K562 (cell line): ENCODE data around the gene AKT2. TPM values are rescaled to one million over a fixed set of nuclear protein-coding genes. Genes with fewer than 3 reads are reported as not detected.

Source experiments
- ATAC-seq: fragments of 200-7000 bp; cut with Tn5 transposase; 3 replicates; pipeline ENCODE4 v1.9.1; 2020; ENCODE audit warnings: moderate library complexity
- BruUV-seq: library from RNA; stranded (reverse); fragments of 400-500 nt; replicated peaks from 2 replicates; lab custom pipeline; 2021; lab: Mats Ljungman, UMichigan
- CTCF ChIA-PET: fragments of 300-600 bp; formaldehyde crosslinking; extraction: SDS; loops from one replicate; lab custom pipeline; 2021; ENCODE audit warnings: low intra/inter-chr PET ratio; lab: Yijun Ruan, JAX
- POLR2A ChIA-PET: fragments of 300-600, 350-650 bp; sonication (Branson Sonifier 250); formaldehyde crosslinking; extraction: SDS; loops from one replicate; lab custom pipeline; 2021; ENCODE audit warnings: antibody characterized with exemption, inconsistent platforms; lab: Yijun Ruan, JAX
- DNase-seq, 4 experiments: peaks; one replicate each; pipeline versions ENCODE4 v3.0.0 to v3.0.0-alpha.2; 2011 to 2018; ENCODE audit warnings: low spot score in 3 of 4, mixed read lengths in 3 of 4; ENCODE audit errors: extremely low read depth in 1 of 4
- FAIRE-seq: peaks from 2 replicates; lab custom pipeline; 2011; peaks lifted over from hg19 to GRCh38; lab: Jason Lieb, UNC
- H2AFZ ChIP-seq: 2 replicates; pipeline ENCODE4 v1.6.0; 2011; ENCODE audit warnings: low read depth, low read length, control low read depth, inconsistent platforms
- H3K27ac ChIP-seq: fragments of 200-600 bp; 3 replicates; pipeline ENCODE4 v1.8.0; 2011; ENCODE audit warnings: low read depth, mild to moderate bottlenecking, control low read depth, inconsistent platforms, low read length, moderate library complexity, mixed read lengths; ENCODE audit errors: extremely low read depth
- H3K27me3 ChIP-seq, 2 experiments: fragments of 300-600 bp in 1 of 2; 2 replicates in 1 of 2; 3 replicates in 1 of 2; pipeline versions ENCODE4 v1.6.0 to v1.8.0; 2011; ENCODE audit warnings: inconsistent platforms in 2 of 2, low read length in 2 of 2, mild to moderate bottlenecking in 1 of 2, mixed read lengths in 1 of 2, moderate library complexity in 1 of 2; ENCODE audit not compliant: control insufficient read depth in 2 of 2, insufficient read depth in 2 of 2
- H3K36me3 ChIP-seq: fragments of 300-600 bp; 3 replicates; pipeline ENCODE4 v1.8.0; 2011; ENCODE audit warnings: mild to moderate bottlenecking, low read length, inconsistent platforms; ENCODE audit not compliant: control insufficient read depth, insufficient read depth
- H3K4me1 ChIP-seq, 2 experiments: fragments of 200-600 bp in 1 of 2; replicated peaks in 1 of 2; 2 replicates in 1 of 2; 3 replicates in 1 of 2; pipeline versions ENCODE4 v1.5.1 to v1.8.0; 2011; ENCODE audit warnings: inconsistent platforms in 2 of 2, low read length in 2 of 2, mild to moderate bottlenecking in 1 of 2, mixed read lengths in 1 of 2, moderate library complexity in 1 of 2; ENCODE audit not compliant: control insufficient read depth in 2 of 2, insufficient read depth in 2 of 2
- H3K4me2 ChIP-seq: 2 replicates; pipeline ENCODE4 v1.6.1; 2011; ENCODE audit warnings: low read length, control low read depth, inconsistent platforms, mixed read lengths; ENCODE audit not compliant: insufficient read depth
- H3K4me3 ChIP-seq: fragments of 200-600 bp; sonication (generic), shearing (Covaris generic); 2 replicates; pipeline ENCODE4 v1.5.1; 2016; ENCODE audit warnings: control low read depth, inconsistent platforms
- H3K79me2 ChIP-seq: fragments of 200-600 bp; 3 replicates; pipeline ENCODE4 v1.8.0; 2011; ENCODE audit warnings: low read length, inconsistent platforms; ENCODE audit not compliant: control insufficient read depth, insufficient read depth
- H3K9ac ChIP-seq, 2 experiments: 2 replicates each; pipeline versions ENCODE4 v1.6.0 to v1.6.1; 2011; ENCODE audit warnings: low read depth in 2 of 2, low read length in 2 of 2, control low read depth in 1 of 2, inconsistent platforms in 1 of 2, mild to moderate bottlenecking in 1 of 2, mixed read lengths in 1 of 2; ENCODE audit not compliant: insufficient read depth in 1 of 2
- H3K9me1 ChIP-seq: one replicate; pipeline ENCODE4 v1.6.0; 2011; ENCODE audit warnings: inconsistent platforms, mild to moderate bottlenecking, low read length, moderate library complexity; ENCODE audit not compliant: control insufficient read depth, insufficient read depth
- H3K9me3 ChIP-seq: replicated peaks from 2 replicates; pipeline ENCODE4 v1.5.1; 2011; ENCODE audit warnings: low read depth, low read length, inconsistent platforms; ENCODE audit not compliant: control insufficient read depth, insufficient read depth
- H4K20me1 ChIP-seq: replicated peaks from 2 replicates; pipeline ENCODE4 v1.6.1; 2011; ENCODE audit warnings: low read length, inconsistent platforms, mixed read lengths; ENCODE audit not compliant: control insufficient read depth, insufficient read depth
- CHD2 ChIP-seq: IDR thresholded peaks from 2 replicates; pipeline ENCODE4 v1.6.1; 2011; ENCODE audit warnings: low read depth, low read length
- WGBS: fragments of 100-300 bp; shearing (Covaris generic); methylation state at CpG from one replicate; pipeline ENCODE4 v1.1.6; 2016; ENCODE audit warnings: low coverage, mixed read lengths; ENCODE audit not compliant: insufficient coverage; ENCODE audit errors: missing lambda C conversion rate; 5-methylcytosine and 5-hydroxymethylcytosine counted together
- in situ Hi-C: fragments of 300-500 bp; cut with MboI; formaldehyde crosslinking; loops from 4 replicates; pipeline ENCODE4 v1.15.0; 2018; ENCODE audit warnings: inconsistent platforms, mixed read lengths
- intact Hi-C: fragments of 100-400 bp; cut with micrococcal nuclease; formaldehyde crosslinking; loops from 2 replicates; pipeline ENCODE4 v1.14.2; 2022
- polyA plus RNA-seq, 8 experiments: library from polyadenylated mRNA; depleted of rRNA in 4 of 8; stranded (reverse) in 5 of 8; unstranded in 3 of 8; fragments of >200 nt; fragmentation: Nextera tagmentation in 2 of 8; fragmentation: Illumina TruSeq in 1 of 8; extraction: Ambion mirVana in 2 of 8; extraction: Trizol in 1 of 8; gene quantifications; 2 replicates each; pipeline versions ENCODE4 v1.2.1 to v1.2.3, GENCODE V29; 2011 to 2014; ENCODE audit warnings: inconsistent platforms in 1 of 8, missing spikeins in 1 of 8
- total RNA-seq, 7 experiments: library from RNA; depleted of rRNA in 6 of 7; stranded (reverse); fragments of >200 nt in 6 of 7; fragmentation: Illumina TruSeq in 2 of 7; extraction: Trizol in 2 of 7; gene quantifications; 2 replicates each; pipeline versions ENCODE4 v1.2.1 to v1.2.3, GENCODE V29; 2011 to 2021; ENCODE audit warnings: low replicate concordance in 1 of 7
- TF ChIP-seq, protein P1 (sequence below): sonication (generic); formaldehyde crosslinking; IDR thresholded peaks from 2 replicates; pipeline ENCODE4 v1.8.1; 2023; ENCODE audit warnings: mild to moderate bottlenecking, missing genetic modification reagents

The AKT2 gene
- total and polyA plus RNA-seq, 9 of the 15 experiments (the other 6 are each of a cell fraction or from before 2014, with no cell fraction given) = 1.1 to 132 (median 67.7) TPM

GRCh38 chr19:40213882-40214570 is 71.1 kb downstream of the AKT2 start:
- H3K79me2 ChIP-seq = no peaks in the 10 kb centered on the region
- no peak for DNase-seq
- 84% methylated on average over 20 of the region's 50 CpGs for WGBS
- H3K4me3 ChIP-seq = no peak overlapping the region
- no peak overlapping the region for H2AFZ ChIP-seq
- CTCF ChIA-PET = no interaction called here
- H3K4me2 ChIP-seq = no peak overlapping the region
- peaks cover 6 to 35% of the 10 kb centered on the region in 2 experiments; a peak in 4 of 5 replicates for H3K4me1 ChIP-seq
- no peak for FAIRE-seq
- H3K27me3 ChIP-seq = peaks cover 6 to 9% of the 10 kb centered on the region in 2 experiments; a peak in 2 of 5 replicates
- ATAC-seq = no peak
- no peaks in the 10 kb centered on the region for H3K9me1 ChIP-seq
- peaks cover 5% of the 10 kb centered on the region; the same call in 1 of the 2 replicates for H4K20me1 ChIP-seq
- TF ChIP-seq, protein P1, sequence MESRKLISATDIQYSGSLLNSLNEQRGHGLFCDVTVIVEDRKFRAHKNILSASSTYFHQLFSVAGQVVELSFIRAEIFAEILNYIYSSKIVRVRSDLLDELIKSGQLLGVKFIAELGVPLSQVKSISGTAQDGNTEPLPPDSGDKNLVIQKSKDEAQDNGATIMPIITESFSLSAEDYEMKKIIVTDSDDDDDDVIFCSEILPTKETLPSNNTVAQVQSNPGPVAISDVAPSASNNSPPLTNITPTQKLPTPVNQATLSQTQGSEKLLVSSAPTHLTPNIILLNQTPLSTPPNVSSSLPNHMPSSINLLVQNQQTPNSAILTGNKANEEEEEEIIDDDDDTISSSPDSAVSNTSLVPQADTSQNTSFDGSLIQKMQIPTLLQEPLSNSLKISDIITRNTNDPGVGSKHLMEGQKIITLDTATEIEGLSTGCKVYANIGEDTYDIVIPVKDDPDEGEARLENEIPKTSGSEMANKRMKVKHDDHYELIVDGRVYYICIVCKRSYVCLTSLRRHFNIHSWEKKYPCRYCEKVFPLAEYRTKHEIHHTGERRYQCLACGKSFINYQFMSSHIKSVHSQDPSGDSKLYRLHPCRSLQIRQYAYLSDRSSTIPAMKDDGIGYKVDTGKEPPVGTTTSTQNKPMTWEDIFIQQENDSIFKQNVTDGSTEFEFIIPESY = 0 out of 2 replicates have a peak, but pooled peaks have one; percentile 1
- TF ChIP-seq CHD2 = no peak
- no peaks in the 10 kb centered on the region for H3K36me3 ChIP-seq
- no TSS peak for BruUV-seq
- H3K27ac ChIP-seq = no peak overlapping the region
- in situ Hi-C loops = no loop called here
- intact Hi-C loops = no loop called here
- POLR2A ChIA-PET = interaction anchor here (0.6 to 0.7 kb wide), 2 partner anchors 26 to 101 kb away, joined by 3 to 4 read pairs; no protein-coding TSS in a partner anchor
- H3K9me3 ChIP-seq = no peaks in the 10 kb centered on the region
- H3K9ac ChIP-seq = no peak overlapping the region
